HG03460 (cell line): ENCODE measurements around the gene FLNB.

Experiments
- ATAC-seq: cut with Tn5 transposase; IDR thresholded peaks from one replicate; pipeline ENCODE4 v1.9.1; 2021; ENCODE audit not compliant: unreplicated experiment

FLNB gene

DNA sequence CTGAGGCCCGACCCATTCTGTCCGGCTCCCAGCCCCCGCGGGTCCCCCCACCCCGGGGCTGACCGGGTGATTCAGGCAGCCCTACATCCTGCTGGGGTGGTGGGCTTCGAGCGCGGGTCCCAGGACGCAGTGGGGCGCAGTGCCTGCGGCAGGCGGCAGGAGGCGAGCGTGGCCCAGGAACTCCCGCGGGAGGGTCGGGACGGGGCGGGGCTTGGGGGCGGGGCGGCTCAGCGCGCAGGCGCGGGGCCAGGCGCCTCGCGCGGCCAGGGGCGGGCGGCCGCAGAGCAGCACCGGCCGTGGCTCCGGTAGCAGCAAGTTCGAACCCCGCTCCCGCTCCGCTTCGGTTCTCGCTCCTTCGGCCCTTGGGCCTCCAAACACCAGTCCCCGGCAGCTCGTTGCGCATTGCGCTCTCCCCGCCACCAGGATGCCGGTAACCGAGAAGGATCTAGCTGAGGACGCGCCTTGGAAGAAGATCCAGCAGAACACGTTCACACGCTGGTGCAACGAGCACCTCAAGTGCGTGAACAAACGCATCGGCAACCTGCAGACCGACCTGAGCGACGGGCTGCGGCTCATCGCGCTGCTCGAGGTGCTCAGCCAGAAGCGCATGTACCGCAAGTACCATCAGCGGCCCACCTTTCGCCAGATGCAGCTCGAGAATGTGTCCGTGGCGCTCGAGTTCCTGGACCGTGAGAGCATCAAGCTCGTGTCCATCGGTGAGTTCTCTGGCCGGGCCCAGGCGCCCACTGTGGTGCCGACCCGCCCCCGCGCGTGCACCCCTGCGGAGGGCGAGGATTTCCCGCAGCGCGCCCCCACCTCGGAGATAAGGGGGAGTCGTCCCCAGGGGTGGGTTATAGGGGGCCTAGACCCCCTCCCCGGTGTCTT is at the start of gene FLNB:
TSS of gene FLNB (plus strand) at position 282 of the 885 bp plus-strand sequence. CDS start at position 425, 143 bp downstream.
- peak; percentile 46 for ATAC-seq

DNA sequence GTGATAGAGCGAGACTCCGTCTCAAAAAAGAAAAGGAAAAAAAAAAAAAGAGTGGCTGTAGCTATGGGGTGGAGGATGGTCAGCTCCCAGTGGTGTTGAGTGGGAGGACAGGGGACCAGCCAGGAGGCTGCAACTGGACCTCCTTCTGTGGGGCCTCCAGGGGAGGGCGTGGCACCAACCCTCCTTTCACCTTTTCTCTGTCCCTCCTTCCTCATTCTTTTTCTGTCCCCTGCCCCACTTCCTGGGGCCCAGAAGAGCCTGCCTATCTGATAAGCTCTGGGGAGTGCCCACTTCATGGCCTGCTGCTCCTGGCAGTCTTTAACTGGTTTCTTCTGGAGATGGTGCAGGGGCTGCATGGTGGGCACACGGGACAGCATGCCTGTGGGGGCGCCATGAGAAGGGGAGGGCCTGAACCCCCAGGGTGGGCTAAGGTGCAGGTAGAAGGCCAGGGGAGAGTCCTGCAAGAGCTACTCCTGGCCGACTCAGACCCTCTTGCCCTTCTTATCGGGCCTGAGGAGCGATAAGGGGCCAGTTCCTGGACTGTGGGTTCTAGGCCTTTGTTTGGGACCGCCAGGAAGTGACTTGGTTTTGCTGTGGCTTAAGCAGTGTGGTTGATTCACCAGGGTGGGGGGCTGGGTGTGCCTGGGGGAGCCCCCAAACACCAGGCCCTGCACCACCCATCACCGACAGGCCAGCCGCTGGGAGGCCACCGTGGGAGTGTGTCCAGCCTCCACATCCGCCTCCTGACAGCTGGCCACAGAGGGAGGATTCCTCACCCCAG is 49.4 kb upstream of the FLNB start:
- ATAC-seq = no peak

GRCh38 chr3:57959423-57960173 is 48.6 kb upstream of the FLNB start:
- ATAC-seq = no peak

- no peak for ATAC-seq
These were observed 48.1 kb upstream of the FLNB start for GRCh38 chr3:57960174-57960505.

- no peak for ATAC-seq
These were observed 46.9 kb upstream of the FLNB start for GRCh38 chr3:57961177-57961827.

DNA sequence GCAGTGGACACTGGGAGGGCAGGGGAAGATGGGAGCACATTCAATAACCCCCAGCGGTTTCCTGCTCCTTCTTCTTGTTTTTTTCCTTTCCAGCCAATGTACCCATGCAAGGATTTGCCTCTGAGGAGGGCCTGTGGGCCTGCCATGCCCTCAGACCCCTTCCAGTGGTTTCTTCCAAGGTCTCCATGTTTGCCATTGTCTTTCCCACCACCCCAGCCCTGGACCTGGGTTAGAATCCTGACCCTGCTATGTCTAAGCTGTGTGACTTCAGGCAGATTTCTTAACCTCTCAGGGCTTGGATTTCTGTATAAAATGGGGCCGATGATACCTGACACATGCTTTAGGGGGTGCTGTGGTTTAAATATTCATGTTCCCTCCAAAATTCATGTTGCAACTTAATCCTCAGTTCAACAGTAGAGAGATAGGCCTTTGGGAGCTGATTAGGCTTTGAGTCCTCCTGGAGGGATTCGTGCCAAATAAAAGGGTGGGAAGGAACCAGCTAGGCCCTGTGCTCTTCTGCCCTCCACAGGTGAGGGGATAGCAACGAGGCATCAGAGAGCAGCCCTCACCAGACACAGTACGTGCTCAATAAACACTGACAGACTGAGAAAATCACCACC is 46.3 kb upstream of the FLNB start:
- no peak for ATAC-seq

- no peak for ATAC-seq
These were observed 45.8 kb upstream of the FLNB start for GRCh38 chr3:57962448-57962834.

GRCh38 chr3:57963811-57964346 is 44.3 kb upstream of the FLNB start:
- ATAC-seq = no peak

DNA sequence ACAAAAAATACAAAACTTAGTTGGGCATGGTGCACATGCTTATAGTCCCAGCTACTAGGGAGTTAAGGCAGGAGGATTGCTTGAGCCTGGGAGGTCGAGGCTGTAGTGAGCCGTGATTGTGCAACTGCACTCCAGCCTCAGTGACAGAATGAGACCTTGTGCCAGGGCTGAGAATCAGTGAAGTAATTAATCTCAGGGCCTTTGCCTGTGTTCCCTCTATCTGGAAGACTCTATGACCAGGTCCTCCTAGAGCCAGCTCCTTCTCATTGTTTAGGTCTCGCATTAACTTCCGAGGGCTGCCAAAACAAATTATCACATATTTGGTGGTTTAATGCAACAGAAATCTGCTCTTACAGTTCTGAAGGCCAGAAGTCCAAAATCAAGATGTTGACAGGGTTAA is 41.4 kb upstream of the FLNB start:
- ATAC-seq = no peak

- ATAC-seq = no peak
These were observed 40.6 kb upstream of the FLNB start for GRCh38 chr3:57967590-57967989.

DNA sequence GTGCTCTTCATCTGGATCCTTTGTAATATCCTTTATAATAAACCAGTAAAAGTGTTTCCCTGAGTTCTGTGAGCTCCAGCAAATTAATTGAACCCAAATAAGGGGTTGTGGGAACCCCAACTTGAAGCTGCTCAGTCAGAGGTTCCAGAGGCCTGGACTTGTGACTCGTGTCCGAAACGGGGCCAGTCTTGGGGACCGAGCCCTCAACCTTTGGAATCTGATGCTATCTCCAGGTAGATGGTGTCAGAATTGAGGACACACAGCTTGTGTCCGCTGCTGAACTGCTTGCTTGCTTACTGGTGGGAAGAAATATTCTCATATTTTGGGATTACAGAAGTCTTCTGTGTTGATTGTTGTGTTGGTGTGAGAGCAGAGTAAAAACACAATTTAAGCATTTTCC is 39.7 kb upstream of the FLNB start:
- ATAC-seq = no peak

GRCh38 chr3:57971975-57972374 is 36.2 kb upstream of the FLNB start:
- ATAC-seq = no peak

DNA sequence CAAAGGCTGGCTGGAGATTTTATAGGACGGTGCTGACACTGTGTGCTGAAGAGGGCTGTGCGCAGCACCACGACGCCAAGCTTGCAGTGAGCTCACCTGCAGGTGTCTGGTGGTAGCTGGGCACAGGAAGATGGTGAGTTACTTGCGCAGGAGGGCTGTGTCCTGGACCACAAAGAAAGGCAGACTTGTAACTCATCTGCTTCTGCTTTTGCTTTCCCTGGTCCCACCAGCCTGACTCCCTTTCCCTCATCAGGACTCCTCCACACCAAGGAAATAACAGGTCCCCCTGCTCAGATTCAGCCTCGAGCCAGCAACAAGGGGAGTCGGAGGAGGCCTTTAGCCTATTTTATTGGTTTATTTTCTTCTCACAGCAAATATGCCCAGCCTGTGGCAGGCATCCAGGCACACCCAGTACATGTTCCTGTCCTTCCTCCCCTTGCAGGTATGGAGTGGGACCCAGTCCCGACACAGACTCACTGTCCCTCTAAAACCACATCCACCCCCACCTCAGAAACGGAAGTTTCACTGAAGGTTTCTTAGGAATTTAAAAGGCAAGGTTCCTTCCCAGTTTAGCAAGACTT is 35.6 kb upstream of the FLNB start:
- no peak for ATAC-seq

DNA sequence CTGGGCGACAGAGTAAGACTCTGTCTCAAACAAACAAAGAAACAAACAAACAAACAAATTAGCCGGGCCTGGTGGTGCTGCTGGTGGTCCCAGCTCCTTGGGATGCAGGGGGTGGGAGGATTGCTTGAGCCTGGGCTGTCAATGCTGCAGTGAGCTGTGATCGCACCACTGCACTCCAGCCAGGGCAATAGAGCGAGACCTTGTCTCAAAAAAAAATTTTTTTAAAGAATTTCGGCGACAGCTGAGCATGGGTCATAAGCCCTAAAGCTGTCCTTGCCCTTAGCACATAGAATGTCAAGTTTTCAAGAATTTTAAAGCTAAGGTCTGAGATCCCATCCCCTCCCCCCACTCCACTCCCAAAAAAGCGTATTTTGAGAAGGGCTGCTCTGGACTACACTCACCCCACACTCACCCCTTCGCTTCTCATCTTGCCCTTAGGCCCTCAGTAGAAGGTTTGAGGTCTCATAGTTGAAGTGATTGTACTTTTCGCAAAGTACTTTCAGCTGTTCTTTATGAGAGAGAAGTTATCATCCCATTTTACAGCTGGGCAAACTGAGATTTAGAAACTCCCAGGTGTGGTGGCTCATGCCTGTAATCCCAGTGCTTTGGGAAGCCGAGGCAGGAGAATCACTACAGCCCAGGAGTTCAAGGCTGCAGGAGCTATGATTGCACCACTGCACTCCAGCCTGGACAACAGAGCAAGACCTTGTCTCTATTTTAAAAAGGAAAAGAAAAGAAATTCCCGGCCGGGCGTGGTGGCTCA is 34.3 kb upstream of the FLNB start:
- no peak for ATAC-seq

- ATAC-seq = no peak
These were observed 33.3 kb upstream of the FLNB start for GRCh38 chr3:57974796-57975388.

DNA sequence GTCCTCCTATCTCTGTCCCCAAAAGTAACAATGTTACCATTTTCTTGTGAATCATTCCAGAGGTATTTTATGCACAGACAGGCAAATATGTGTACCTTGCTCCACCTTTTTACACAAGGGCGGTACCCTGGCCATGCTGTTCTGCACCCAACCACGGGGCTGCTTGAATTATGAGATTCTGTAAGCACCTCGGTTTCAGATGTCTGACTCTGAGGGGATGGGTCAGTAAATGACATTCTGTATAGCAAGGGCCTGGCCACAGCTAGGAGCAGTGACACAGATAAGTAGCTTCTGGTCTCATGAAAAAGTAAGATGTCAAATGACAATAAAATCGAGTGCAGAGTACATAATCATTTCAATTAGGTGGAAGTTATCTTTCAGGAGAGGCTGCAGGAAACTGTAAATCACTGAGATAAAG is 30.4 kb upstream of the FLNB start:
- ATAC-seq = no peak

DNA sequence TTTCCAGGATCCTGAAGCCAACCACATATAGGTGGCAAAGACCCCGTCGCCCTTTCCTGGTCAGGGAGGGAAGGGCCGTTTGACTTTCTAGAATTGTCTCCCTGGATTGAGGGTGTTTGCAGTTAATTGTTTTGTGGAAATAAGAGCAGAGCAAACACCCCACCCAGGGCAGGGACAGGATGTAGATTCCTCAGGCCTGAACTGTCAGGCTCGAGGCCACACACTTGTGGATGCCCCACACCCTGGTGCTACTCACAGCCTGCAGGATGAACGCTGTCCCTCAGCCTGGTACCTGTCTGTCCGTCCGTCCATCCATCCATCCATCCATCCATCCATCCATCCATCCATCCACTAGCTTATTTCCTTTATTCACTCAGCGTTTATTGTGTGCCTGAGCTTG is 29.9 kb upstream of the FLNB start:
- no peak for ATAC-seq

GRCh38 chr3:57980416-57980815 is 27.8 kb upstream of the FLNB start:
- no peak for ATAC-seq
